Spleen (tissue), 11 donors: ENCODE data around the gene DOCK4. TPM values are rescaled to one million over a fixed set of nuclear protein-coding genes. Genes with fewer than 3 reads are reported as not detected.

ENCODE experiments used
- DNase-seq: peaks from one replicate; pipeline ENCODE4 v3.0.0-alpha.2; 2020
- H3K27ac ChIP-seq, 8 donors: fragments of 200-600 bp; sonication (generic) in 7 of 8; 1 replicate in 4 of 8; 2 replicates in 4 of 8; pipeline versions ENCODE4 v1.5.0 to v1.8.0; 2016 to 2021; ENCODE audit warnings: inconsistent platforms in 4 of 8, mild to moderate bottlenecking in 4 of 8, moderate library complexity in 1 of 8
- H3K27me3 ChIP-seq, 7 donors: fragments of 200-600 bp; sonication (generic) in 6 of 7; replicated peaks in 1 of 7; 1 replicate in 4 of 7; 2 replicates in 3 of 7; pipeline versions ENCODE4 v1.5.0 to v1.8.0; 2016 to 2021; ENCODE audit warnings: inconsistent platforms in 3 of 7, mild to moderate bottlenecking in 1 of 7
- H3K36me3 ChIP-seq, 6 donors: fragments of 200-600 bp; sonication (generic) in 5 of 6; 1 replicate in 4 of 6; 2 replicates in 2 of 6; pipeline versions ENCODE4 v1.5.0 to v1.8.0; 2016 to 2021; ENCODE audit warnings: inconsistent platforms in 2 of 6
- H3K4me1 ChIP-seq, 6 donors: fragments of 200-600 bp; sonication (generic) in 5 of 6; 1 replicate in 3 of 6; 2 replicates in 3 of 6; pipeline versions ENCODE4 v1.5.0 to v1.8.0; 2016 to 2021; ENCODE audit warnings: inconsistent platforms in 3 of 6
- H3K4me3 ChIP-seq, 8 donors: fragments of 200-600 bp; sonication (generic) in 7 of 8; 1 replicate in 4 of 8; 2 replicates in 4 of 8; pipeline versions ENCODE4 v1.5.0 to v1.8.0; 2016 to 2021; ENCODE audit warnings: inconsistent platforms in 4 of 8, mild to moderate bottlenecking in 4 of 8, moderate library complexity in 2 of 8
- H3K9me3 ChIP-seq, 8 donors: fragments of 200-600 bp; sonication (generic) in 7 of 8; 1 replicate in 4 of 8; 2 replicates in 4 of 8; pipeline versions ENCODE4 v1.5.0 to v1.8.0; 2016 to 2021; ENCODE audit warnings: inconsistent platforms in 4 of 8
- POLR2A ChIP-seq, 3 donors: fragments of 450-650 bp; IDR thresholded peaks; one replicate each; pipeline ENCODE4 v1.5.1; 2017; ENCODE audit warnings: antibody characterized with exemption in 3 of 3, mild to moderate bottlenecking in 1 of 3
- POLR2AphosphoS5 ChIP-seq, 3 donors: sonication (generic); formaldehyde crosslinking; IDR thresholded peaks; one replicate each; pipeline ENCODE4 v1.5.1; 2017; ENCODE audit warnings: antibody characterized with exemption in 3 of 3
- WGBS, 5 donors: extraction: QIAGEN DNeasy Blood & Tissue Kit in 3 of 5; methylation state at CpG; one replicate each; pipeline versions ENCODE4 v1.1.5 to v1.1.7; 2013 to 2018; 5-methylcytosine and 5-hydroxymethylcytosine counted together
- intact Hi-C: fragments of 100-400 bp; cut with DNase I; formaldehyde crosslinking; loops from one replicate; pipeline ENCODE4 v1.15.0; 2023; ENCODE audit warnings: low total_unique reads
- polyA plus RNA-seq, 3 donors: library from polyadenylated mRNA; stranded (reverse); fragments of 200-250 nt; gene quantifications; one replicate each; pipeline ENCODE4 v1.2.1, GENCODE V29; 2013
- total RNA-seq, 7 donors: library from RNA; depleted of rRNA in 3 of 7; stranded (reverse); fragments of >200 nt in 3 of 7; fragmentation: NEBNext Ultra II Directional in 4 of 7; extraction: Animal tissue kit (Norgen Biotek cat#: 25700) in 4 of 7; gene quantifications; one replicate each; pipeline versions ENCODE4 v1.1.0 to v1.2.1, GENCODE V29; 2016 to 2021
- TF ChIP-seq, protein P1 (sequence below), 11 experiments: fragments of 200-600 bp in 7 of 11; fragments of 450-650 bp in 4 of 11; sonication (generic) in 4 of 11; IDR thresholded peaks in 8 of 11; conservative IDR thresholded peaks in 3 of 11; 1 replicate in 7 of 11; 2 replicates in 4 of 11; pipeline versions ENCODE4 v1.4.0 to v1.8.0; 2016 to 2021; ENCODE audit warnings: antibody characterized with exemption in 11 of 11, inconsistent platforms in 4 of 11, mild to moderate bottlenecking in 1 of 11
- donor health status: healthy with polysubstance abuse.
- donor health status: DM: no; HTN: no; CAD: no; lungs with moderate emphysema.
- donor health status: DM: no; HTN: no; CAD: no.
- donor health status: Bipolar disorder and iron deficiency.
- donor health status: healthy.
- donor health status: DM: no; HTN: no; CAD: no.
- donor health status: DM: yes; HTN: yes; CAD: no.

Gene DOCK4
- total and polyA plus RNA-seq, 10 donors, result 1.4 to 26.9 (median 14.2) TPM

DNA sequence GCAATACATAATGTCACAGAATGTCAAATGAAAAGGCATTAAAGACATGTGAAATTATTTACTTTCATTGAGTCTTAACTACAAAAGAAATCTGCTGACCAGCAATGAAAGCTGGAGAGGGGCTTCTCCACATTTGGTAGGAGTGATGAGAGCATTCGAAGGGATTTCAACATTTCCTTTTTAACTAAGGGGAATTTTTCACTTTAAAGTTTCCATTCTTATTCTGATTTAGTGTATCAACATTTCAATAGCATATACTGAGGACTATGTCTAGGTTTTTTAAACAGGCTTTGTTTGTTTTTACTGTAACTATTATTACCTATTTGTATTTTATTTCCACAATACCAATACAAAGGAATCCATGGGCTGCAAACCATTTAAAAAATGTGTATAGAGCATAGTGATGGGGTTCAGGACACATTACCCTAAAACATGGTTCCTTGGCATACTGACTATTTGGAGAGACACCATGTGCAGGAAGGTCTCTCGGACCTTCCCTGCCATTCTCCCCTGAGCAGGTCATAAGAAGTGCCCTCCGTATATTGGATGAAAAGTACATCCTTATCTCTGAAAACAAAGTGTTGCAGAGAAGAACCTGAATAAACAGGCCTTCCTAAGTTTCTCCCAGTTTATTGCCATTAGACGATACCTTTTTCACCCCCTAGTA is 278.7 kb downstream of the DOCK4 start:
- H3K27ac ChIP-seq, result no peak overlapping the region
- WGBS, 5 donors, result 81 to 89% (median 84%) methylated on average over 4 of the region's 4 CpGs
- H3K4me3 ChIP-seq, result no peak overlapping the region
- TF ChIP-seq POLR2A (IDR thresholded peaks at IDR 0.05) (no peak), POLR2AphosphoS5 (IDR thresholded peaks at IDR 0.05) (no peak)
- TF ChIP-seq, protein P1, sequence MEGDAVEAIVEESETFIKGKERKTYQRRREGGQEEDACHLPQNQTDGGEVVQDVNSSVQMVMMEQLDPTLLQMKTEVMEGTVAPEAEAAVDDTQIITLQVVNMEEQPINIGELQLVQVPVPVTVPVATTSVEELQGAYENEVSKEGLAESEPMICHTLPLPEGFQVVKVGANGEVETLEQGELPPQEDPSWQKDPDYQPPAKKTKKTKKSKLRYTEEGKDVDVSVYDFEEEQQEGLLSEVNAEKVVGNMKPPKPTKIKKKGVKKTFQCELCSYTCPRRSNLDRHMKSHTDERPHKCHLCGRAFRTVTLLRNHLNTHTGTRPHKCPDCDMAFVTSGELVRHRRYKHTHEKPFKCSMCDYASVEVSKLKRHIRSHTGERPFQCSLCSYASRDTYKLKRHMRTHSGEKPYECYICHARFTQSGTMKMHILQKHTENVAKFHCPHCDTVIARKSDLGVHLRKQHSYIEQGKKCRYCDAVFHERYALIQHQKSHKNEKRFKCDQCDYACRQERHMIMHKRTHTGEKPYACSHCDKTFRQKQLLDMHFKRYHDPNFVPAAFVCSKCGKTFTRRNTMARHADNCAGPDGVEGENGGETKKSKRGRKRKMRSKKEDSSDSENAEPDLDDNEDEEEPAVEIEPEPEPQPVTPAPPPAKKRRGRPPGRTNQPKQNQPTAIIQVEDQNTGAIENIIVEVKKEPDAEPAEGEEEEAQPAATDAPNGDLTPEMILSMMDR (IDR thresholded peaks at IDR 0.05 in 8 of 11, conservative IDR thresholded peaks at IDR 0.05 in 3 of 11), result no peak
- no peaks in the 10 kb centered on the region for H3K9me3 ChIP-seq
- H3K27me3 ChIP-seq, result no peaks in the 10 kb centered on the region
- no peaks in the 10 kb centered on the region for H3K4me1 ChIP-seq
- no peaks in the 10 kb centered on the region for H3K36me3 ChIP-seq
- DNase-seq, result no peak
- intact Hi-C loops, result no loop called here

DNA sequence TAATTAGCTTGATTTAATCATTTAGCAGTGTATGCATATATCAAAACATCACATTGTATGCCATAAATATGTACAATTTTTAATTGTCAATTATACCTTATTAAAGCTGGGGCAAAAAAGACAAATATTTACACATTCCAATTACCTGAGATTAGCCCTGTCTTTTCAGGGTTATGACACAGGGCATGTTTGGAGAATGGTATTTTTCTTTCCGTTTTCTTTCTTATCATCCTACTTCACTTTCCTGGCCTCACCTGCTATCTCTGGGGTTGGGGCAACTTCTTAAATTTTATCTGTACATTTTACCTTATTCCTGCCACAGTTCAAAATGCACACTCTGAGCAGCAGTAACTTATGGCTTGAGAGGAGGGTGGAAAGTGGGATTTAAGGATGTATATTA is 285.9 kb downstream of the DOCK4 start:
- intact Hi-C loops, result no loop called here

DNA sequence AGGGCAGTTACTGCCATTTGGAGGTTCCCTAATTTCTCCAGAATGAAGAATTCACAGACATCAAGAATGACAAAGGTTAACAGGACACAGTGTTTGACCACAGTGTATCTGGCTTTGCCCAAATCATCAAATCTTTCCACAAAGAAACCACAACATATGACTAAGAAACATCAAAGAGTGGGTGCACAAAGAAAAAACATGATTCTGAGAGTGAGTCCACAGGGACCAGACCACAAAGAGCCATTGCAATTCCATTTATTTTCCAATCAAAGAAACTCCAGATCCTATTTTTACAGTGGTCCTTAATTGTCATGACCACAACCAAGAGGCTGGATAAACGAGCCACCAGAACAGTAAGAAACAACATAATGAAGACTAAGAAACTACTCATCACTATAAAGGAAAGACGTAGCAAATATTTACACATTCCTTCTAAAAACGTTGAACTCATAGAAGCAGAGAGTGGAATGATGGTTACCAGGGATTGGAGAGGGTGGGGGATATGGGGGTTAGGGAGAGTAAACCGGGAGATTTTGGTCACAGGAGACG is 286.5 kb downstream of the DOCK4 start:
- intact Hi-C loops, result no loop called here
- no peaks in the 10 kb centered on the region for H3K9me3 ChIP-seq
- H3K4me3 ChIP-seq, result no peak overlapping the region
- TF ChIP-seq, protein P1 (IDR thresholded peaks at IDR 0.05 in 8 of 11, conservative IDR thresholded peaks at IDR 0.05 in 3 of 11), result no peak
- TF ChIP-seq POLR2A (IDR thresholded peaks at IDR 0.05), result no peak
- no peak for TF ChIP-seq POLR2AphosphoS5 (IDR thresholded peaks at IDR 0.05)
- 77 to 87% (median 83%) methylated on average over 5 of the region's 5 CpGs for WGBS, 5 donors
- H3K27me3 ChIP-seq, result no peaks in the 10 kb centered on the region
- H3K27ac ChIP-seq, result no peak overlapping the region
- H3K4me1 ChIP-seq, result no peaks in the 10 kb centered on the region
- DNase-seq, result no peak
- H3K36me3 ChIP-seq, result no peaks in the 10 kb centered on the region

More for the DNA sequence above, 285.9 kb downstream of the DOCK4 start:
- TF ChIP-seq POLR2AphosphoS5 (IDR thresholded peaks at IDR 0.05) (no peak), POLR2A (IDR thresholded peaks at IDR 0.05) (no peak)
- TF ChIP-seq, protein P1 (IDR thresholded peaks at IDR 0.05 in 8 of 11, conservative IDR thresholded peaks at IDR 0.05 in 3 of 11), result no peak
- no peaks in the 10 kb centered on the region for H3K27me3 ChIP-seq
- H3K27ac ChIP-seq, result no peak overlapping the region
- 36 to 93% (median 84%) methylated on average over 1 of the region's 1 CpG for WGBS, 5 donors
- no peaks in the 10 kb centered on the region for H3K36me3 ChIP-seq
- no peaks in the 10 kb centered on the region for H3K9me3 ChIP-seq
- no peaks in the 10 kb centered on the region for H3K4me1 ChIP-seq
- no peak overlapping the region for H3K4me3 ChIP-seq
- no peak for DNase-seq

DNA sequence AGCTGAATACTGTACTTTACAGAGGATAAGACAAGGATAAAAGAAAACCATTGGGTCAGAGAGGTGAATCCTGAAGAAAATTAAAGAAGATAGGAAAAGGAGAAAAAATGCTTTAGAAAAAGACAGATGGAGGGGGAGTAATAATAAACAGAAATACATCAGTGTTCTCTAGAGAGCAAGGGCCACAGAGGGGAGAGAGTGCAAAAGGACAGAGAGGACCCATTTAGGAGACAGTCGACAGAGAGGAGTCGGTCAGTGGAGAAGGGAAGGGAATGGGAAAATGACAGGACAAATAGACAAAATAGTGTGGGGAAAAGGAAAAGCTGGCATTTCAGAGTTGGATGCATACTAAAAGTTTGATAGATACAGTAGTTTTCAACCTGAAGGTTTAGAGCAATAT is 287.0 kb downstream of the DOCK4 start:
- intact Hi-C loops, result no loop called here
- Histone ChIP-seq H3K9me3 (no peaks in the 10 kb centered on the region), H3K27ac (no peak overlapping the region), H3K27me3 (no peaks in the 10 kb centered on the region), H3K4me3 (no peak overlapping the region), H3K36me3 (no peaks in the 10 kb centered on the region), H3K4me1 (no peaks in the 10 kb centered on the region)
- WGBS, 5 donors, result 85 to 92% (median 90%) methylated on average over 2 of the region's 2 CpGs
- no peak for DNase-seq
- TF ChIP-seq POLR2A (IDR thresholded peaks at IDR 0.05), result no peak
